GM21723 (cell line): Measurements from ENCODE around the gene TMEM91.

Experiments used
- ATAC-seq: cut with Tn5 transposase; IDR thresholded peaks from one replicate; pipeline ENCODE4 v1.9.1; 2021; ENCODE audit warnings: mild to moderate bottlenecking, moderate library complexity; ENCODE audit not compliant: unreplicated experiment

TMEM91 gene

GRCh38 chr19:41427647-41428480 lies 51.5 kb downstream of the TMEM91 start:
- no peak for ATAC-seq

- ATAC-seq: no peak
Measured at GRCh38 chr19:41428481-41428859, 52.1 kb downstream of the TMEM91 start.

- ATAC-seq: no peak
Measured at GRCh38 chr19:41430922-41431321, 54.6 kb downstream of the TMEM91 start.

- no peak for ATAC-seq
Measured at GRCh38 chr19:41431426-41432386, 55.4 kb downstream of the TMEM91 start.

- no peak for ATAC-seq
Measured at GRCh38 chr19:41433171-41433570, 56.8 kb downstream of the TMEM91 start.
